Thoracic aorta (tissue), 2 donors: ENCODE results near the gene AMMECR1. TPM values are rescaled to one million over a fixed set of nuclear protein-coding genes. Genes with fewer than 3 reads are reported as not detected.

Experiments
- ATAC-seq: fragments of 150-250 bp; one replicate; pipeline ENCODE4 v1.8.0; 2017; ENCODE audit warnings: low read depth; ENCODE audit not compliant: insufficient number of reproducible peaks, low FRiP score
- DNase-seq: peaks from one replicate; pipeline ENCODE4 v3.0.0-alpha.2; 2020; ENCODE audit warnings: low spot score
- H3K27ac ChIP-seq, 2 donors: fragments of 200-600 bp; sonication (generic); 1 replicate in 1 of 2; 2 replicates in 1 of 2; pipeline ENCODE4 v1.5.1; 2016; ENCODE audit warnings: mild to moderate bottlenecking in 2 of 2, moderate library complexity in 2 of 2
- H3K27me3 ChIP-seq: fragments of 200-600 bp; sonication (generic); replicated peaks from 2 replicates; pipeline ENCODE4 v1.6.0; 2016; ENCODE audit warnings: mild to moderate bottlenecking; ENCODE audit not compliant: insufficient read depth
- H3K36me3 ChIP-seq: fragments of 200-600 bp; sonication (generic); one replicate; pipeline ENCODE4 v1.5.1; 2016
- H3K4me1 ChIP-seq, 2 donors: fragments of 200-600 bp; sonication (generic); 1 replicate in 1 of 2; 2 replicates in 1 of 2; pipeline versions ENCODE4 v1.5.1 to v1.6.0; 2016; ENCODE audit warnings: low read depth in 2 of 2, mild to moderate bottlenecking in 1 of 2; ENCODE audit not compliant: control insufficient read depth in 1 of 2
- H3K4me3 ChIP-seq: fragments of 200-600 bp; sonication (generic); 2 replicates; pipeline ENCODE4 v1.5.1; 2016; ENCODE audit warnings: mild to moderate bottlenecking
- H3K9me3 ChIP-seq: fragments of 200-600 bp; sonication (generic); 2 replicates; pipeline ENCODE4 v1.5.1; 2016
- total RNA-seq, 2 donors: library from RNA; depleted of rRNA; stranded (reverse); fragments of >200 nt; gene quantifications; one replicate each; pipeline versions ENCODE4 v1.1.0 to v1.2.3, GENCODE V29; 2016
- TF ChIP-seq, protein P1 (sequence below): fragments of 200-600 bp; sonication (generic); IDR thresholded peaks from one replicate; pipeline ENCODE4 v1.5.1; 2019; ENCODE audit warnings: antibody characterized with exemption

AMMECR1 gene
- total RNA-seq, 2 donors from 2014 or later: 3.0 to 8.5 TPM

DNA sequence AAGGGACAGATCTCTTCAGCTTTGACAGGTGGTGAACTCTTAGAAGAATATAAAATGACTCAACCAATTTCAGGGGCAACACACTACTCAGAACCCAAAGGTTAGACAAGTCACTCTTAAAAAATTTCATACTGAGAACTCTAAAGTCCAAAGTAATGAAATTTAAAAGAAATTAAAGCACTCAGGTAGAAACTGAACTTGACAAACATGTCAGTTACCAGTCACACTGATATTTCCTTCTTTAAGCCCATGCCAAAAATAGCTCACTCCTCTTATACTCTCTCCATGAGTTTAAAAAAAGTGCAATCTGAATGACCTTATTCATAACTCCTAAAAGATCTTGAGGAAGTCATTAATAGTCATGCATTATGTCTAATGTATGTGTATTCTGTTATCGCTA lies 40.3 kb downstream of the AMMECR1 start:
- TF ChIP-seq, protein P1, sequence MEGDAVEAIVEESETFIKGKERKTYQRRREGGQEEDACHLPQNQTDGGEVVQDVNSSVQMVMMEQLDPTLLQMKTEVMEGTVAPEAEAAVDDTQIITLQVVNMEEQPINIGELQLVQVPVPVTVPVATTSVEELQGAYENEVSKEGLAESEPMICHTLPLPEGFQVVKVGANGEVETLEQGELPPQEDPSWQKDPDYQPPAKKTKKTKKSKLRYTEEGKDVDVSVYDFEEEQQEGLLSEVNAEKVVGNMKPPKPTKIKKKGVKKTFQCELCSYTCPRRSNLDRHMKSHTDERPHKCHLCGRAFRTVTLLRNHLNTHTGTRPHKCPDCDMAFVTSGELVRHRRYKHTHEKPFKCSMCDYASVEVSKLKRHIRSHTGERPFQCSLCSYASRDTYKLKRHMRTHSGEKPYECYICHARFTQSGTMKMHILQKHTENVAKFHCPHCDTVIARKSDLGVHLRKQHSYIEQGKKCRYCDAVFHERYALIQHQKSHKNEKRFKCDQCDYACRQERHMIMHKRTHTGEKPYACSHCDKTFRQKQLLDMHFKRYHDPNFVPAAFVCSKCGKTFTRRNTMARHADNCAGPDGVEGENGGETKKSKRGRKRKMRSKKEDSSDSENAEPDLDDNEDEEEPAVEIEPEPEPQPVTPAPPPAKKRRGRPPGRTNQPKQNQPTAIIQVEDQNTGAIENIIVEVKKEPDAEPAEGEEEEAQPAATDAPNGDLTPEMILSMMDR: no peak
- DNase-seq (no peak), ATAC-seq (no peak)
- H3K4me1 ChIP-seq: no peaks in the 10 kb centered on the region
- H3K36me3 ChIP-seq: no peaks in the 10 kb centered on the region
- no peak overlapping the region for H3K27ac ChIP-seq
- H3K27me3 ChIP-seq: no peaks in the 10 kb centered on the region
- H3K9me3 ChIP-seq: no peaks in the 10 kb centered on the region
- H3K4me3 ChIP-seq: no peak overlapping the region

DNA sequence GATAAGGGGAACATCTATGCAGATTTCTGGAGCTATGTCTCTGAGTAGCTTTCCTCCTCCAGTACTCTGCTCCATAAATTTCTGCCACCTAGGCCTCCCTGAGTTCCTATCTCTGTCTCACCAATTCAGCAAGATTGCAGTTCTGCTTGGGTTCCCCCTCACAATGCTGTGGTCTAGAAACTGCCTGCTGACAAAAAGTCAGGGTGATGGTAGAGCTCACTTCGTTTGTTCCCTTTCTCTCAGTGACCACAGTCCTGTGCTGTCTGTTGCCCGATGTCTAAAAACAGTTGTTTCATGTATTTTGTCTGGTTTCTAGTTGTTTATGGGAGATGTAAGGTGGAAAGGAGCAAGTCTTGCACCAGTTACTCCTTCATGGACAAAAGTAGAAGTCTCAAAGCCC lies 41.1 kb downstream of the AMMECR1 start:
- DNase-seq (no peak), ATAC-seq (no peak)
- no peak overlapping the region for H3K4me3 ChIP-seq
- H3K36me3 ChIP-seq: no peaks in the 10 kb centered on the region
- no peak overlapping the region for H3K27ac ChIP-seq
- TF ChIP-seq, protein P1: no peak
- H3K27me3 ChIP-seq: no peaks in the 10 kb centered on the region
- H3K4me1 ChIP-seq: no peaks in the 10 kb centered on the region
- H3K9me3 ChIP-seq: no peaks in the 10 kb centered on the region

DNA sequence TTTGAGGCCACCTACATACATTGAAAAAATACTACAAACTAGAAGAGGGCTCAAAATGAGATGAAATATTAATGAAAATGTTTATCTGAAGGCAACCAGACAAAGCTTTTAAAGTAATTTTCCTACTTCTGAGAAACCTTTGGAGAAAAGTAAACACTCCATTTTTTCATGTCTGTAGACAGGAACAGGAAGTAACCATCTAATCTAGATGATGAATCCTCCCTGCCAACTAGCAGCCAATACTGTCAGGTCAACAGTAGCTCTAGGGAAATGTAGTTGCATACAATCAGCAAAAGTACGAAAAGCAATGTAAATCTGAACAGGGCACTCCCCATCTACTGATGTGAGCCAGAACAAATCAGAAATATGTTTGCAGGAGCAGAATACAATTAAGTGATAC lies 49.0 kb downstream of the AMMECR1 start:
- ATAC-seq: no peak
- no peaks in the 10 kb centered on the region for H3K27me3 ChIP-seq
- no peaks in the 10 kb centered on the region for H3K36me3 ChIP-seq
- TF ChIP-seq, protein P1: no peak
- H3K9me3 ChIP-seq: no peaks in the 10 kb centered on the region
- no peak for DNase-seq
- H3K4me3 ChIP-seq: no peak overlapping the region
- no peak overlapping the region for H3K27ac ChIP-seq
- no peaks in the 10 kb centered on the region for H3K4me1 ChIP-seq

DNA sequence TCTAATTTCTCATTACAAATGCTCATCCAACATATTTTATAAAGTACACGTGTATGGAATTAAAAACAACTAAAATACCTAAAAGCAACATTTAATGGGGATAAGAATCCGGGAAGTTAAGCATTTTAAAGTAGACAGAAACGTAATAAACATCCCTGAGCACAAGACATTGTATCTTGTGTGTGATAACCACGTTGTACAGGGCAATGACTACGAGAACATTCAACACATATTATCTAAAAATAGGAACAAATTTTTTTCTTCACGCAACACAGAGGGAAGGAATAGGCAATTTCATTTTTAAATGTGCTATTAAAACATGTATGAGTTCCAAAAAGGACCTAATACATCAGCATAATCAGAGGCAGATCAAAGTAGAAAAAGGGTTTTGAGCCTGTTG lies 49.5 kb downstream of the AMMECR1 start:
- Histone ChIP-seq H3K27ac (no peak overlapping the region), H3K4me3 (no peak overlapping the region), H3K36me3 (no peaks in the 10 kb centered on the region), H3K4me1 (no peaks in the 10 kb centered on the region), H3K27me3 (no peaks in the 10 kb centered on the region), H3K9me3 (no peaks in the 10 kb centered on the region)
- ATAC-seq: no peak
- TF ChIP-seq, protein P1: no peak
- DNase-seq: no peak

DNA sequence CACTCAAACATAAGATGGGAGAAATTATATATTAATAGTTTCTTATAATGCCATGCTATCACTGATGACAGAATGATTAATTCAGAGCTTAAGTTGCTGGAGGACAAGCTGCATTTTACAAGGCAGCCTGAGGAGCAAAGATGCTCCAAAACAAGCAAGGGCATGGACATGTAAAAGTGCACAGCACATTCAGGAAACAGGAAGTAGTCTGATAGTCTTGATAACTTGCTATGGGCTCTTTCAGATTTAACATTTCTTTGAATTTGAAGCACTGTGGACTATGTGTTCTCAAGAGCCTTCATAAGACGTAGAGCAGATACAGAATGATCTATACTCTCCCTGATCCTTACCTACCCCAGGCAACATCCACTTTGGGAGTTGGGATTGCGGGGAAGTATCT lies 50.0 kb downstream of the AMMECR1 start:
- Histone ChIP-seq H3K4me3 (no peak overlapping the region), H3K9me3 (no peaks in the 10 kb centered on the region), H3K27me3 (no peaks in the 10 kb centered on the region), H3K36me3 (no peaks in the 10 kb centered on the region), H3K27ac (no peak overlapping the region), H3K4me1 (no peaks in the 10 kb centered on the region)
- DNase-seq (no peak), ATAC-seq (no peak)
- TF ChIP-seq, protein P1: no peak
